HEK293 (cell line): ENCODE measurements around the gene ELMO1.

Experiments used
- BCL11A ChIP-seq: fragments of 450-650 bp; formaldehyde crosslinking; IDR thresholded peaks from 2 replicates; pipeline ENCODE4 v1.5.1; 2016; ENCODE audit warnings: low read depth, missing biosample characterization, missing genetic modification characterization
- GLI2 ChIP-seq: fragments of 450-650 bp; formaldehyde crosslinking; IDR thresholded peaks from 2 replicates; pipeline ENCODE4; 2017; ENCODE audit warnings: missing biosample characterization, missing genetic modification characterization, low read depth, borderline replicate concordance
- KLF16 ChIP-seq: fragments of 450-650 bp; formaldehyde crosslinking; IDR thresholded peaks from 2 replicates; pipeline ENCODE4 v1.5.1; 2017; ENCODE audit warnings: missing biosample characterization, missing genetic modification characterization
- RBAK ChIP-seq: fragments of 450-650 bp; formaldehyde crosslinking; IDR thresholded peaks from 2 replicates; pipeline ENCODE4 v1.5.1; 2016; ENCODE audit warnings: missing biosample characterization, missing genetic modification characterization
- ZNF138 ChIP-seq: fragments of 450-650 bp; formaldehyde crosslinking; IDR thresholded peaks from 2 replicates; pipeline ENCODE4 v1.5.1; 2016; ENCODE audit warnings: missing biosample characterization, missing genetic modification characterization, borderline replicate concordance
- ZNF16 ChIP-seq: fragments of 450-650 bp; formaldehyde crosslinking; IDR thresholded peaks from 2 replicates; pipeline ENCODE4 v1.5.1; 2016; ENCODE audit warnings: low read depth, missing biosample characterization, missing genetic modification characterization
- ZNF175 ChIP-seq: fragments of 450-650 bp; formaldehyde crosslinking; IDR thresholded peaks from 2 replicates; pipeline ENCODE4 v1.5.1; 2016; ENCODE audit warnings: missing biosample characterization, missing genetic modification characterization
- ZNF211 ChIP-seq: fragments of 450-650 bp; formaldehyde crosslinking; IDR thresholded peaks from 2 replicates; pipeline ENCODE4 v1.5.1; 2016; ENCODE audit warnings: low read depth, missing biosample characterization, missing genetic modification characterization
- ZNF324 ChIP-seq: fragments of 450-650 bp; formaldehyde crosslinking; IDR thresholded peaks from 2 replicates; pipeline ENCODE4 v1.5.1; 2016; ENCODE audit warnings: missing biosample characterization, missing genetic modification characterization
- ZNF426 ChIP-seq: fragments of 450-650 bp; formaldehyde crosslinking; IDR thresholded peaks from 2 replicates; pipeline ENCODE4 v1.5.1; 2017; ENCODE audit warnings: missing biosample characterization, missing genetic modification characterization, mild to moderate bottlenecking, inconsistent platforms, moderate library complexity
- ZNF621 ChIP-seq: fragments of 450-650 bp; formaldehyde crosslinking; IDR thresholded peaks from 2 replicates; pipeline ENCODE4 v1.5.1; 2017; ENCODE audit warnings: missing biosample characterization, missing genetic modification characterization
- ZNF677 ChIP-seq: fragments of 450-650 bp; IDR thresholded peaks from 2 replicates; pipeline ENCODE4 v1.5.0; 2018; ENCODE audit warnings: missing biosample characterization, mild to moderate bottlenecking, missing genetic modification characterization, moderate library complexity
- ZNF837 ChIP-seq: fragments of 450-650 bp; formaldehyde crosslinking; IDR thresholded peaks from 2 replicates; pipeline ENCODE4 v1.5.1; 2016; ENCODE audit warnings: missing biosample characterization, missing genetic modification characterization
- TF ChIP-seq, protein P1 (sequence below): fragments of 450-650 bp; formaldehyde crosslinking; IDR thresholded peaks from 2 replicates; pipeline ENCODE4 v1.5.1; 2016; ENCODE audit warnings: missing biosample characterization, missing genetic modification characterization, borderline replicate concordance
- TF ChIP-seq, protein P2 (sequence below): fragments of 450-650 bp; formaldehyde crosslinking; IDR thresholded peaks from 2 replicates; pipeline ENCODE4 v1.5.1; 2017; ENCODE audit warnings: missing biosample characterization, missing genetic modification characterization
- TF ChIP-seq, protein P3 (sequence below): fragments of 450-650 bp; formaldehyde crosslinking; IDR thresholded peaks from 2 replicates; pipeline ENCODE4 v1.5.1; 2017; ENCODE audit warnings: missing biosample characterization, mild to moderate bottlenecking, missing genetic modification characterization, moderate library complexity
- TF ChIP-seq, protein P4 (sequence below): fragments of 450-650 bp; formaldehyde crosslinking; optimal IDR thresholded peaks from 2 replicates; pipeline ENCODE3; 2016; ENCODE audit warnings: missing biosample characterization, mild to moderate bottlenecking, missing genetic modification characterization
- TF ChIP-seq, protein P5 (sequence below): fragments of 450-650 bp; formaldehyde crosslinking; IDR thresholded peaks from 2 replicates; pipeline ENCODE4 v1.5.1; 2016; ENCODE audit warnings: missing biosample characterization, missing genetic modification characterization, low read depth

The ELMO1 gene

DNA sequence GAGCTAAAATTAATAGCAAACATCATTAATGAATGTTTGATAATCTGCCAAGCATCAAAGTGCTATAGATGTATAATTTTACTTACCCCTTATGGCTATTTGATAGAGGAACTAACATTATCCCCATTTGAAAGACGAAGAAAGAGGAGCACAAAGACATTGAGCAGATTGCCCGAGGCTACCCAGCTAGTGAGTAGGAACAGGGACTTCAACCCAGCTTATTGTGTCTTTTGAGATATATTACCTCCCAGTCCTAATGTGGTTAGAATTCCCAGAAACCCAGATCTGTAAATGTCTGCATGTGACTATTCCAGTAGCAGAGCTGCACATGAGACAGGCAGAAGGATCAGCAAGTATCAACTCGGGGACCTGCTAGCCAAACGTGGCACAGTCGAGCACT lies 564.3 kb downstream of the ELMO1 start (continued):
- TF ChIP-seq, protein P1, sequence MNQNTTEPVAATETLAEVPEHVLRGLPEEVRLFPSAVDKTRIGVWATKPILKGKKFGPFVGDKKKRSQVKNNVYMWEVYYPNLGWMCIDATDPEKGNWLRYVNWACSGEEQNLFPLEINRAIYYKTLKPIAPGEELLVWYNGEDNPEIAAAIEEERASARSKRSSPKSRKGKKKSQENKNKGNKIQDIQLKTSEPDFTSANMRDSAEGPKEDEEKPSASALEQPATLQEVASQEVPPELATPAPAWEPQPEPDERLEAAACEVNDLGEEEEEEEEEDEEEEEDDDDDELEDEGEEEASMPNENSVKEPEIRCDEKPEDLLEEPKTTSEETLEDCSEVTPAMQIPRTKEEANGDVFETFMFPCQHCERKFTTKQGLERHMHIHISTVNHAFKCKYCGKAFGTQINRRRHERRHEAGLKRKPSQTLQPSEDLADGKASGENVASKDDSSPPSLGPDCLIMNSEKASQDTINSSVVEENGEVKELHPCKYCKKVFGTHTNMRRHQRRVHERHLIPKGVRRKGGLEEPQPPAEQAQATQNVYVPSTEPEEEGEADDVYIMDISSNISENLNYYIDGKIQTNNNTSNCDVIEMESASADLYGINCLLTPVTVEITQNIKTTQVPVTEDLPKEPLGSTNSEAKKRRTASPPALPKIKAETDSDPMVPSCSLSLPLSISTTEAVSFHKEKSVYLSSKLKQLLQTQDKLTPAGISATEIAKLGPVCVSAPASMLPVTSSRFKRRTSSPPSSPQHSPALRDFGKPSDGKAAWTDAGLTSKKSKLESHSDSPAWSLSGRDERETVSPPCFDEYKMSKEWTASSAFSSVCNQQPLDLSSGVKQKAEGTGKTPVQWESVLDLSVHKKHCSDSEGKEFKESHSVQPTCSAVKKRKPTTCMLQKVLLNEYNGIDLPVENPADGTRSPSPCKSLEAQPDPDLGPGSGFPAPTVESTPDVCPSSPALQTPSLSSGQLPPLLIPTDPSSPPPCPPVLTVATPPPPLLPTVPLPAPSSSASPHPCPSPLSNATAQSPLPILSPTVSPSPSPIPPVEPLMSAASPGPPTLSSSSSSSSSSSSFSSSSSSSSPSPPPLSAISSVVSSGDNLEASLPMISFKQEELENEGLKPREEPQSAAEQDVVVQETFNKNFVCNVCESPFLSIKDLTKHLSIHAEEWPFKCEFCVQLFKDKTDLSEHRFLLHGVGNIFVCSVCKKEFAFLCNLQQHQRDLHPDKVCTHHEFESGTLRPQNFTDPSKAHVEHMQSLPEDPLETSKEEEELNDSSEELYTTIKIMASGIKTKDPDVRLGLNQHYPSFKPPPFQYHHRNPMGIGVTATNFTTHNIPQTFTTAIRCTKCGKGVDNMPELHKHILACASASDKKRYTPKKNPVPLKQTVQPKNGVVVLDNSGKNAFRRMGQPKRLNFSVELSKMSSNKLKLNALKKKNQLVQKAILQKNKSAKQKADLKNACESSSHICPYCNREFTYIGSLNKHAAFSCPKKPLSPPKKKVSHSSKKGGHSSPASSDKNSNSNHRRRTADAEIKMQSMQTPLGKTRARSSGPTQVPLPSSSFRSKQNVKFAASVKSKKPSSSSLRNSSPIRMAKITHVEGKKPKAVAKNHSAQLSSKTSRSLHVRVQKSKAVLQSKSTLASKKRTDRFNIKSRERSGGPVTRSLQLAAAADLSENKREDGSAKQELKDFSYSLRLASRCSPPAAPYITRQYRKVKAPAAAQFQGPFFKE (tag by site-specific recombination): no peak
- no peak for TF ChIP-seq ZNF324
- TF ChIP-seq, protein P2, sequence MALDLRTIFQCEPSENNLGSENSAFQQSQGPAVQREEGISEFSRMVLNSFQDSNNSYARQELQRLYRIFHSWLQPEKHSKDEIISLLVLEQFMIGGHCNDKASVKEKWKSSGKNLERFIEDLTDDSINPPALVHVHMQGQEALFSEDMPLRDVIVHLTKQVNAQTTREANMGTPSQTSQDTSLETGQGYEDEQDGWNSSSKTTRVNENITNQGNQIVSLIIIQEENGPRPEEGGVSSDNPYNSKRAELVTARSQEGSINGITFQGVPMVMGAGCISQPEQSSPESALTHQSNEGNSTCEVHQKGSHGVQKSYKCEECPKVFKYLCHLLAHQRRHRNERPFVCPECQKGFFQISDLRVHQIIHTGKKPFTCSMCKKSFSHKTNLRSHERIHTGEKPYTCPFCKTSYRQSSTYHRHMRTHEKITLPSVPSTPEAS (tag by site-specific recombination): no peak
- no peak for TF ChIP-seq ZNF426 (tag by site-specific recombination)
- TF ChIP-seq BCL11A (tag by site-specific recombination): no peak
- TF ChIP-seq, protein P3, sequence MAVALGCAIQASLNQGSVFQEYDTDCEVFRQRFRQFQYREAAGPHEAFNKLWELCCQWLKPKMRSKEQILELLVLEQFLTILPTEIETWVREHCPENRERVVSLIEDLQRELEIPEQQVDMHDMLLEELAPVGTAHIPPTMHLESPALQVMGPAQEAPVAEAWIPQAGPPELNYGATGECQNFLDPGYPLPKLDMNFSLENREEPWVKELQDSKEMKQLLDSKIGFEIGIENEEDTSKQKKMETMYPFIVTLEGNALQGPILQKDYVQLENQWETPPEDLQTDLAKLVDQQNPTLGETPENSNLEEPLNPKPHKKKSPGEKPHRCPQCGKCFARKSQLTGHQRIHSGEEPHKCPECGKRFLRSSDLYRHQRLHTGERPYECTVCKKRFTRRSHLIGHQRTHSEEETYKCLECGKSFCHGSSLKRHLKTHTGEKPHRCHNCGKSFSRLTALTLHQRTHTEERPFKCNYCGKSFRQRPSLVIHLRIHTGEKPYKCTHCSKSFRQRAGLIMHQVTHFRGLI: no peak
- TF ChIP-seq KLF16 (tag by site-specific recombination): no peak
- no peak for TF ChIP-seq ZNF211
- no peak for TF ChIP-seq RBAK (tag by site-specific recombination)
- TF ChIP-seq ZNF175 (tag by site-specific recombination): no peak
- no peak for TF ChIP-seq ZNF621 (tag by site-specific recombination)
- no peak for TF ChIP-seq ZNF16 (tag by site-specific recombination)
- TF ChIP-seq ZNF837 (tag by site-specific recombination): no peak
- TF ChIP-seq, protein P4, sequence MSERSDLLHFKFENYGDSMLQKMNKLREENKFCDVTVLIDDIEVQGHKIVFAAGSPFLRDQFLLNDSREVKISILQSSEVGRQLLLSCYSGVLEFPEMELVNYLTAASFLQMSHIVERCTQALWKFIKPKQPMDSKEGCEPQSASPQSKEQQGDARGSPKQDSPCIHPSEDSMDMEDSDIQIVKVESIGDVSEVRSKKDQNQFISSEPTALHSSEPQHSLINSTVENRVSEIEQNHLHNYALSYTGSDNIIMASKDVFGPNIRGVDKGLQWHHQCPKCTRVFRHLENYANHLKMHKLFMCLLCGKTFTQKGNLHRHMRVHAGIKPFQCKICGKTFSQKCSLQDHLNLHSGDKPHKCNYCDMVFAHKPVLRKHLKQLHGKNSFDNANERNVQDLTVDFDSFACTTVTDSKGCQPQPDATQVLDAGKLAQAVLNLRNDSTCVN (tag by site-specific recombination): no peak
- no peak for TF ChIP-seq ZNF677 (tag by site-specific recombination)
- TF ChIP-seq GLI2 (tag by site-specific recombination): no peak
- no peak for TF ChIP-seq ZNF138 (tag by site-specific recombination)
- TF ChIP-seq, protein P5, sequence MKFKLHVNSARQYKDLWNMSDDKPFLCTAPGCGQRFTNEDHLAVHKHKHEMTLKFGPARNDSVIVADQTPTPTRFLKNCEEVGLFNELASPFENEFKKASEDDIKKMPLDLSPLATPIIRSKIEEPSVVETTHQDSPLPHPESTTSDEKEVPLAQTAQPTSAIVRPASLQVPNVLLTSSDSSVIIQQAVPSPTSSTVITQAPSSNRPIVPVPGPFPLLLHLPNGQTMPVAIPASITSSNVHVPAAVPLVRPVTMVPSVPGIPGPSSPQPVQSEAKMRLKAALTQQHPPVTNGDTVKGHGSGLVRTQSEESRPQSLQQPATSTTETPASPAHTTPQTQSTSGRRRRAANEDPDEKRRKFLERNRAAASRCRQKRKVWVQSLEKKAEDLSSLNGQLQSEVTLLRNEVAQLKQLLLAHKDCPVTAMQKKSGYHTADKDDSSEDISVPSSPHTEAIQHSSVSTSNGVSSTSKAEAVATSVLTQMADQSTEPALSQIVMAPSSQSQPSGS (tag by site-specific recombination): no peak
